MM.1S (cell line): ENCODE results near the gene GBA2.

ENCODE experiments used
- DNase-seq: peaks from one replicate; pipeline ENCODE4 v3.0.0-alpha.2; 2015
- H2AFZ ChIP-seq: fragments of 300-600 bp; sonication (generic); 2 replicates; pipeline ENCODE4 v1.6.0; 2016; ENCODE audit warnings: antibody characterized with exemption, low read length
- H3F3A ChIP-seq: fragments of 300-600 bp; sonication (generic); 2 replicates; pipeline ENCODE4 v1.6.1; 2016; ENCODE audit warnings: mild to moderate bottlenecking, antibody characterized with exemption, low read length, moderate library complexity, mixed read lengths; ENCODE audit not compliant: insufficient read depth
- H3K27ac ChIP-seq: fragments of 300-600 bp; sonication (generic); 2 replicates; pipeline ENCODE4 v1.5.1; 2016; ENCODE audit warnings: mild to moderate bottlenecking, low read length
- H3K27me3 ChIP-seq: fragments of 300-600 bp; sonication (generic); replicated peaks from 2 replicates; pipeline ENCODE4 v1.6.0; 2016; ENCODE audit warnings: low read length; ENCODE audit not compliant: insufficient read depth
- H3K36me3 ChIP-seq: fragments of 300-600 bp; sonication (generic); replicated peaks from 2 replicates; pipeline ENCODE4 v1.6.1; 2016; ENCODE audit warnings: mild to moderate bottlenecking, low read length, mixed read lengths; ENCODE audit not compliant: insufficient read depth
- H3K4me1 ChIP-seq: fragments of 300-600 bp; sonication (generic); 2 replicates; pipeline ENCODE4 v1.6.1; 2016; ENCODE audit warnings: low read length, mixed read lengths
- H3K4me2 ChIP-seq: fragments of 300-600 bp; sonication (generic); 2 replicates; pipeline ENCODE4 v1.6.0; 2016; ENCODE audit warnings: low read depth, low read length
- H3K4me3 ChIP-seq: fragments of 300-600 bp; sonication (generic); 2 replicates; pipeline ENCODE4 v1.5.1; 2016; ENCODE audit warnings: low read length, mixed read lengths
- H3K79me2 ChIP-seq: fragments of 300-600 bp; sonication (generic); 2 replicates; pipeline ENCODE4 v1.6.1; 2016; ENCODE audit warnings: mixed run types, low read length, mixed read lengths
- H3K9ac ChIP-seq: fragments of 300-600 bp; sonication (generic); 2 replicates; pipeline ENCODE4 v1.6.1; 2016; ENCODE audit warnings: low read length, mixed read lengths
- H3K9me2 ChIP-seq: fragments of 300-600 bp; sonication (generic); replicated peaks from 2 replicates; pipeline ENCODE4 v1.6.1; 2016; ENCODE audit warnings: mild to moderate bottlenecking, low read length, mixed read lengths; ENCODE audit not compliant: insufficient read depth
- H3K9me3 ChIP-seq: fragments of 300-600 bp; sonication (generic); replicated peaks from 2 replicates; pipeline ENCODE4 v1.6.1; 2016; ENCODE audit warnings: mild to moderate bottlenecking, low read length, mixed read lengths; ENCODE audit not compliant: insufficient read depth
- H4K20me1 ChIP-seq: fragments of 300-600 bp; sonication (generic); 2 replicates; pipeline ENCODE4 v1.6.1; 2016; ENCODE audit warnings: mild to moderate bottlenecking, low read length, moderate library complexity, mixed read lengths; ENCODE audit not compliant: insufficient read depth
- EZH2 ChIP-seq: fragments of 300-600 bp; sonication (generic); optimal IDR thresholded peaks from 2 replicates; pipeline ENCODE3; 2017; ENCODE audit warnings: low read depth, mild to moderate bottlenecking, antibody characterized with exemption, low read length, mixed read lengths
- EZH2phosphoT487 ChIP-seq: fragments of 300-600 bp; sonication (generic); IDR thresholded peaks from 2 replicates; pipeline ENCODE4 v1.6.1; 2018; ENCODE audit warnings: antibody characterized with exemption, low read length
- TF ChIP-seq, protein P1 (sequence below): fragments of 300-600 bp; sonication (generic); IDR thresholded peaks from 2 replicates; pipeline ENCODE4 v1.5.1; 2016; ENCODE audit warnings: antibody characterized with exemption, low read length, mixed read lengths

GBA2 gene

DNA sequence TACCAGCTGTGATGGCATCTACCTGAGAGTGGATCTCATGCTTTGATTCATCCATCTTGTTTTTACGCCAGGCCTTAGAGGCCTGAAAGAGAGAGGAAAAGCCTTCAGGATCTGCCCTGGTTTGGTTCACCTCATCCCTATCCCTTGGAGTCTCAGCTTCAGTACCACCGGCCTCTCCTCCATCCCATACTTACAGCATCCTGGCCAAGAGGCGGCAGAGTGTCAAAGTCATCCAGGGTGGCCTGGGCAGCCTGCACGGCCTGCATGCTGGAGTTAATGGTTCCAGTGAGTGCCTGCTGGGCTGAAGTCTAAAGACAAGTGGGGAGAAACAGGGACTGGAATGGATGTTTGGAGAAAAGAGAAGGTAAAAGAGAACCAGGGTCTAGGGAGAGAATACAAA is 29.5 kb downstream of the GBA2 start:
- H3K79me2 ChIP-seq: no peaks in the 10 kb centered on the region
- no peak overlapping the region for H3K27ac ChIP-seq
- H3F3A ChIP-seq: no peaks in the 10 kb centered on the region
- no peak overlapping the region for H3K9ac ChIP-seq
- no peaks in the 10 kb centered on the region for H3K4me1 ChIP-seq
- H4K20me1 ChIP-seq: no peaks in the 10 kb centered on the region
- no peaks in the 10 kb centered on the region for H3K27me3 ChIP-seq
- no peak overlapping the region for H3K4me3 ChIP-seq
- DNase-seq: no peak
- no peak overlapping the region for H3K4me2 ChIP-seq
- TF ChIP-seq, protein P1, sequence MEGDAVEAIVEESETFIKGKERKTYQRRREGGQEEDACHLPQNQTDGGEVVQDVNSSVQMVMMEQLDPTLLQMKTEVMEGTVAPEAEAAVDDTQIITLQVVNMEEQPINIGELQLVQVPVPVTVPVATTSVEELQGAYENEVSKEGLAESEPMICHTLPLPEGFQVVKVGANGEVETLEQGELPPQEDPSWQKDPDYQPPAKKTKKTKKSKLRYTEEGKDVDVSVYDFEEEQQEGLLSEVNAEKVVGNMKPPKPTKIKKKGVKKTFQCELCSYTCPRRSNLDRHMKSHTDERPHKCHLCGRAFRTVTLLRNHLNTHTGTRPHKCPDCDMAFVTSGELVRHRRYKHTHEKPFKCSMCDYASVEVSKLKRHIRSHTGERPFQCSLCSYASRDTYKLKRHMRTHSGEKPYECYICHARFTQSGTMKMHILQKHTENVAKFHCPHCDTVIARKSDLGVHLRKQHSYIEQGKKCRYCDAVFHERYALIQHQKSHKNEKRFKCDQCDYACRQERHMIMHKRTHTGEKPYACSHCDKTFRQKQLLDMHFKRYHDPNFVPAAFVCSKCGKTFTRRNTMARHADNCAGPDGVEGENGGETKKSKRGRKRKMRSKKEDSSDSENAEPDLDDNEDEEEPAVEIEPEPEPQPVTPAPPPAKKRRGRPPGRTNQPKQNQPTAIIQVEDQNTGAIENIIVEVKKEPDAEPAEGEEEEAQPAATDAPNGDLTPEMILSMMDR: no peak
- TF ChIP-seq EZH2: no peak
- no peak for TF ChIP-seq EZH2phosphoT487
- peaks cover 2% of the 10 kb centered on the region for H3K36me3 ChIP-seq
- H2AFZ ChIP-seq: no peak overlapping the region
- H3K9me2 ChIP-seq: no peaks in the 10 kb centered on the region
- H3K9me3 ChIP-seq: no peaks in the 10 kb centered on the region

DNA sequence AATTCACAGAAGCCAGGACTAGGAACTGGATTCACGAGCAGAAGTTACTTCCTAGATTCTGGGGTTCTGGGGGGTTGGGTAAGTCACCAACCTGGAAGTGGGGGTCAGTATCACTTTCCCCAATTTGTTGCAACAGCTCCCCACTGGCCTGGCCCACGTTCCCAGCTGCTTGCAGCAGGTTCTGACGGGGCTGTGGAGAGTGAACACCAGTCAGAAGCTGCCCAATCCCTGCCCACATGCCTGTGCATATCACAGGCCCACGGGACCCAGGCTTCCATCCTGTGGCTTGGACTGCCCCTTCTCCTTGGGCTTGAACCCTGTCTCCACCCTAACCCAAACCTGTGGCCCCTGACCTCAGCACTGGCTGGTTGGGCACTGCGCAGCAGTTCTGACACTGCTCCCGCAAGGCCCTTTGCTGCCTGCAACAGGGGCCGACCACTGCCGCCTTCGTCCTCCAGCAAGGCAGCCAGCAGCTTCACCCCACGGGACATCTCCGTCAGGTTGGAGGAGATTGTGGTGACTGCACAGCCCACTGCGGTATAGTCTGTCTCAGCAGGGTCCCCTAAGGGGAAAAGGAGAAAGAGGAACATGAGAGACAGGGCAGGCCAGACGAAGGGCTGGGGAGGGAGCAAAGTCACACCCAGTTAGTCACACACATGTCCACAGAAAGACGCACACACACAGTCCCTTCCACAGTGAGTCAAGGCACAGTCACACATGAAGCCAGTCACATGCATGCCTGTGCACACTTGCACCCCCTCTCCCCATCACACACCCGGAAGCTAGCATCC is 30.1 kb downstream of the GBA2 start:
- H3K36me3 ChIP-seq: peaks cover 2% of the 10 kb centered on the region; the same call in 1 of the 2 replicates

DNA sequence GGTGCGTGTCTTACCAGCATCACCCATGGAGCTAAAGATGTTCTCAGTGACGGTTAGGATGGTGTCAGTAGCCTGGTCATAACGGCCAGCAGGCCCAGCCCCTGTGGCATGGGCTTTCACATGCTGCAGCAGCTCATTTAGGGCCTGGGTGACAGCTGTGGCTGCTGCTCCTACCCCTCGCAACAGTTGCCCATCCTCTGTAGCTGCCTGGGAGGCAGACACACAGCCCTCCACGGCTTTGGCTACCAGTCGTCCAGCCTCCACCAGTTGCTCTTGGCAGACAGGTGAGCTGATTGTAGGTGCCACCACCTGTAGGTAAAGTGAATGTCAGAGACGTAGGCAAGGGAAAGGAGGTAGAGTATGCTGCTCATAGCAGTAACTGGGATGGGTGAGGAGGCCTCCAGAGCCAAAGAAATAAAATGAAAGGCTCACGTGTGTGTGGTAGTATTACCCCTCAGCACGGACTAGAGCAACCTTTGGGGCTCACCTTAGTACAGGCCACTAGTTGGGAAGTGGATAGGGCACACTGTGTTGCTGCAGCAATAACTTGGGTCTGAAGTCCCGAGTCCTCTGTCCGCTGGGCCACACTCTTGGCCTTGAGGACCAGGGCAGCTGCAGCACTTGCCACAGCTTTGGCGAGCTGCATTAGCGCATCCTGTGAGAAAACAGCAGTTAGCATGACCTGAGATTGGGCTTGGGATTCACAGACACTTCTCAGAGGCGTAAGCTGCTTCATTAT is 31.7 kb downstream of the GBA2 start:
- TF ChIP-seq, protein P1: no peak
- TF ChIP-seq EZH2phosphoT487 (no peak), EZH2 (no peak)
- Histone ChIP-seq H2AFZ (no peak overlapping the region), H3K4me1 (no peaks in the 10 kb centered on the region), H3K9ac (no peak overlapping the region), H3K4me3 (no peak overlapping the region), H3K27me3 (no peaks in the 10 kb centered on the region), H3K27ac (no peak overlapping the region), H3K4me2 (no peak overlapping the region), H3K9me2 (no peaks in the 10 kb centered on the region), H3K36me3 (peaks cover 2% of the 10 kb centered on the region; the same call in 1 of the 2 replicates), H3K9me3 (no peaks in the 10 kb centered on the region), H3K79me2 (no peaks in the 10 kb centered on the region), H4K20me1 (no peaks in the 10 kb centered on the region), H3F3A (no peaks in the 10 kb centered on the region)
- no peak for DNase-seq

More for the DNA sequence above, 30.1 kb downstream of the GBA2 start:
- H3K9me3 ChIP-seq: no peaks in the 10 kb centered on the region
- TF ChIP-seq EZH2 (no peak), EZH2phosphoT487 (no peak)
- TF ChIP-seq, protein P1: no peak
- H3F3A ChIP-seq: no peaks in the 10 kb centered on the region
- H3K4me3 ChIP-seq: no peak overlapping the region
- H2AFZ ChIP-seq: no peak overlapping the region
- H3K4me1 ChIP-seq: no peaks in the 10 kb centered on the region
- no peak for DNase-seq
- no peaks in the 10 kb centered on the region for H3K9me2 ChIP-seq
- no peaks in the 10 kb centered on the region for H4K20me1 ChIP-seq
- no peak overlapping the region for H3K27ac ChIP-seq
- no peak overlapping the region for H3K9ac ChIP-seq
- no peaks in the 10 kb centered on the region for H3K27me3 ChIP-seq
- no peaks in the 10 kb centered on the region for H3K79me2 ChIP-seq
- H3K4me2 ChIP-seq: no peak overlapping the region
